Measurements from ENCODE around the gene ABCC1. TPM values are rescaled to one million over a fixed set of nuclear protein-coding genes. Genes with fewer than 3 reads are reported as not detected.

Gene ABCC1
- total RNA-seq, 1 experiment from 2014 or later: 56.4 TPM

DNA sequence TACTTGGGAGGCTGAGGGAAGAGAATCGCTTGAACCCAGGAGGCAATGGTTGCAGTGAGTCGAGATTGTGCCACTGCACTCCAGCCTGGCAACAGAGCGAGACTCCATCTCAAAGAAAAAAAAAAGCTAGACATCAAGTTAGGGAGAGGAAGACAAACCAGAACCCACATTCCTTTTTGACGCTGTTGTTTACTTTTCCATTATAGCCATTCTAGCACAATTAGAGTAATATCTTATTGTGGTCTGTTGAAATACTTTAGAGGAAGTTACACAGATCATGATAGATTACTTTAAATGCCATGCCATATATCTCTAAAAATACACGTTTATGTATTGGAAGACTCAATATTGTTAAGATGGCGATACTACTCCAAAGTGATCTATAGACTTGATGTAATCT lies 16.5 kb upstream of the ABCC1 start:
- Histone ChIP-seq H3K9ac (ENCODE audit: extremely low read depth, insufficient read length, low read length) (no peak overlapping the region), H3K23me2 (ENCODE audit: insufficient read length, low read depth, low read length, poor library complexity, severe bottlenecking) (no peaks in the 10 kb centered on the region), H3K9me3 (ENCODE audit: control insufficient read depth, low read depth, low read length) (no peaks in the 10 kb centered on the region), H4K91ac (ENCODE audit: insufficient read length, low read depth, low read length) (no peak overlapping the region), H3K56ac (ENCODE audit: insufficient read length, low read depth, low read length) (no peak overlapping the region), H3K79me2 (ENCODE audit: insufficient read depth, low read length) (no peaks in the 10 kb centered on the region), H2AFZ (ENCODE audit: low read length) (no peak overlapping the region), H3K4me2 (ENCODE audit: insufficient read depth, insufficient read length, low read length) (no peak overlapping the region), H4K8ac (replicated peaks; ENCODE audit: insufficient read length, low read depth, low read length) (no peak overlapping the region), H2BK120ac (ENCODE audit: low read depth, low read length, poor library complexity, severe bottlenecking) (no peak overlapping the region), H3K27me3 (ENCODE audit: insufficient read depth, low read length) (no peaks in the 10 kb centered on the region), H2BK20ac (ENCODE audit: low read depth, low read length, poor library complexity, severe bottlenecking) (no peak overlapping the region), H4K20me1 (ENCODE audit: control insufficient read depth, insufficient read depth, insufficient read length) (no peaks in the 10 kb centered on the region), H3K4ac (ENCODE audit: low read depth, low read length) (no peak overlapping the region), H3T11ph (ENCODE audit: low read length) (no peak overlapping the region), H3K79me1 (ENCODE audit: insufficient read depth, low read depth, low read length, poor library complexity, severe bottlenecking) (no peaks in the 10 kb centered on the region), H3K18ac (ENCODE audit: insufficient read length, low read depth, low read length) (no peak overlapping the region), H3K27ac (ENCODE audit: insufficient read length, low read depth, low read length) (no peak overlapping the region), H3K14ac (ENCODE audit: insufficient read depth, low read length) (no peak overlapping the region), H3K23ac (ENCODE audit: insufficient read length, low read depth, low read length) (no peak overlapping the region), H2BK12ac (ENCODE audit: insufficient read length, low read depth, low read length) (no peak overlapping the region), H2BK5ac (ENCODE audit: insufficient read length, low read length) (no peak overlapping the region), H2AK5ac (ENCODE audit: insufficient read length, low read length) (no peak overlapping the region), H4K5ac (ENCODE audit: insufficient read length, low read depth, low read length) (no peak overlapping the region), H2BK15ac (ENCODE audit: low read depth, low read length) (no peak overlapping the region), H3K4me1 (ENCODE audit: insufficient read depth, low read length) (no peaks in the 10 kb centered on the region)
- Mint-ChIP-seq H3K9me3 (peaks cover 0 to 5% of the 10 kb centered on the region in 2 experiments; a peak in 2 of 5 replicates), H3K4me1 (no peaks in the 10 kb centered on the region), H3K27ac (no peak overlapping the region), H3K4me3 (no peak overlapping the region), H3K27me3 (ENCODE audit: low read depth) (no peaks in the 10 kb centered on the region; the same call in 1 of the 2 replicates), H3K36me3 (ENCODE audit: insufficient read depth in 1 of 3, low read depth in 3 of 3) (no peaks in the 10 kb centered on the region)
- no peak for TF ChIP-seq CTCF (conservative IDR thresholded peaks at IDR 0.05)
- WGBS (ENCODE audit: extremely low coverage, insufficient read length, low lambda C conversion rate): no CpG with 5 or more reads among the region's 6 CpGs
- DNase-seq: no peak
